Fibroblast of lung (primary cell): ENCODE measurements around the gene CARD19.

Experiments
- EZH2 ChIP-seq: IDR thresholded peaks from 2 replicates; pipeline ENCODE4 v1.5.1; 2012; ENCODE audit warnings: low read length, control low read depth, mild to moderate bottlenecking; ENCODE audit errors: missing control alignments
- TF ChIP-seq, protein P1 (sequence below), 2 donors: IDR thresholded peaks in 1 of 2; conservative IDR thresholded peaks in 1 of 2; 1 replicate in 1 of 2; 2 replicates in 1 of 2; pipeline ENCODE4 v1.5.1; 2011 to 2012; ENCODE audit warnings: low read length in 2 of 2, control low read depth in 1 of 2, inconsistent platforms in 1 of 2, low read depth in 1 of 2, mild to moderate bottlenecking in 1 of 2

DNA sequence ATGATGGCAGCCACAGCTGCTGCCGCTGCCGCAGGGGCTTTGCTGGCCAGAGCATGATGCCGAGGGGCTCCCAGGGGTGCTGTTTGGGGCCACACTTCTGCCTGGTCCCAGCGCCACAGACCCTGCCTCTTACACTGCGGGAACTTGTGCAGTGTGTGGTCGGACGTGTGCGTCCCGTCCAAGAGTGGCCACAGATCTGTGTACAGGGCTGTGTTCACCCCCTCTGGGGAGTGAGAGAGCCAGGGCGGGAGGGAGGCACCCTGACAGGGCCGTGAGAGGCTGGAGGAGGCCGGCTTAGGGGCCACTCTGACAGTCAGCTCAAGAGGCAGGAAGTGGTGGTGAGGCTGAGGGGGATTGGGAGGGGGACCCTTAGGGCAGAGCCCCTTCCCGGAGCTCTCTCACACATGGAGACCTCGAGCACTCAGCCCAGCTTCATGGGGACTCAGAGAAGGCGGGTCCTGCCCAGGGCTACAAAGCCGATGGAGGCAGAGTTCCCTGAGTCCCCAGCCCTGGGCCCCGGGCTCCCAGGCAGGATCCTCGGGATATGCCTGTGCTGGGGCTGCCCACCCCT is 13.1 kb upstream of the CARD19 start:
- TF ChIP-seq, protein P1, sequence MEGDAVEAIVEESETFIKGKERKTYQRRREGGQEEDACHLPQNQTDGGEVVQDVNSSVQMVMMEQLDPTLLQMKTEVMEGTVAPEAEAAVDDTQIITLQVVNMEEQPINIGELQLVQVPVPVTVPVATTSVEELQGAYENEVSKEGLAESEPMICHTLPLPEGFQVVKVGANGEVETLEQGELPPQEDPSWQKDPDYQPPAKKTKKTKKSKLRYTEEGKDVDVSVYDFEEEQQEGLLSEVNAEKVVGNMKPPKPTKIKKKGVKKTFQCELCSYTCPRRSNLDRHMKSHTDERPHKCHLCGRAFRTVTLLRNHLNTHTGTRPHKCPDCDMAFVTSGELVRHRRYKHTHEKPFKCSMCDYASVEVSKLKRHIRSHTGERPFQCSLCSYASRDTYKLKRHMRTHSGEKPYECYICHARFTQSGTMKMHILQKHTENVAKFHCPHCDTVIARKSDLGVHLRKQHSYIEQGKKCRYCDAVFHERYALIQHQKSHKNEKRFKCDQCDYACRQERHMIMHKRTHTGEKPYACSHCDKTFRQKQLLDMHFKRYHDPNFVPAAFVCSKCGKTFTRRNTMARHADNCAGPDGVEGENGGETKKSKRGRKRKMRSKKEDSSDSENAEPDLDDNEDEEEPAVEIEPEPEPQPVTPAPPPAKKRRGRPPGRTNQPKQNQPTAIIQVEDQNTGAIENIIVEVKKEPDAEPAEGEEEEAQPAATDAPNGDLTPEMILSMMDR (conservative IDR thresholded peaks at IDR 0.05 in 1 of 2, IDR thresholded peaks at IDR 0.05 in 1 of 2; ENCODE audit: low read depth in 1 of 2, low read length in 2 of 2), result no peak
- TF ChIP-seq EZH2, result no peak
